ENCODE measurements around the gene AURKB. TPM values are rescaled to one million over a fixed set of nuclear protein-coding genes. Genes with fewer than 3 reads are reported as not detected.

The AURKB gene
- polyA plus RNA-seq, 1 donor from 2014 or later: 0.34 TPM

GRCh38 chr17:8163978-8164814 lies 46.2 kb downstream of the AURKB start:
- Mint-ChIP-seq H3K9me3 (no peaks in the 10 kb centered on the region), H3K4me1 (peaks cover 0 to 32% (median 29%) of the 10 kb centered on the region in 3 donors), H3K4me3 (peak overlapping the region; percentile 76 to 95 (median 86)), H3K36me3 (no peaks in the 10 kb centered on the region), H3K27me3 (no peaks in the 10 kb centered on the region), H3K27ac (peak overlapping the region; percentile 91 to 95 (median 95))

DNA sequence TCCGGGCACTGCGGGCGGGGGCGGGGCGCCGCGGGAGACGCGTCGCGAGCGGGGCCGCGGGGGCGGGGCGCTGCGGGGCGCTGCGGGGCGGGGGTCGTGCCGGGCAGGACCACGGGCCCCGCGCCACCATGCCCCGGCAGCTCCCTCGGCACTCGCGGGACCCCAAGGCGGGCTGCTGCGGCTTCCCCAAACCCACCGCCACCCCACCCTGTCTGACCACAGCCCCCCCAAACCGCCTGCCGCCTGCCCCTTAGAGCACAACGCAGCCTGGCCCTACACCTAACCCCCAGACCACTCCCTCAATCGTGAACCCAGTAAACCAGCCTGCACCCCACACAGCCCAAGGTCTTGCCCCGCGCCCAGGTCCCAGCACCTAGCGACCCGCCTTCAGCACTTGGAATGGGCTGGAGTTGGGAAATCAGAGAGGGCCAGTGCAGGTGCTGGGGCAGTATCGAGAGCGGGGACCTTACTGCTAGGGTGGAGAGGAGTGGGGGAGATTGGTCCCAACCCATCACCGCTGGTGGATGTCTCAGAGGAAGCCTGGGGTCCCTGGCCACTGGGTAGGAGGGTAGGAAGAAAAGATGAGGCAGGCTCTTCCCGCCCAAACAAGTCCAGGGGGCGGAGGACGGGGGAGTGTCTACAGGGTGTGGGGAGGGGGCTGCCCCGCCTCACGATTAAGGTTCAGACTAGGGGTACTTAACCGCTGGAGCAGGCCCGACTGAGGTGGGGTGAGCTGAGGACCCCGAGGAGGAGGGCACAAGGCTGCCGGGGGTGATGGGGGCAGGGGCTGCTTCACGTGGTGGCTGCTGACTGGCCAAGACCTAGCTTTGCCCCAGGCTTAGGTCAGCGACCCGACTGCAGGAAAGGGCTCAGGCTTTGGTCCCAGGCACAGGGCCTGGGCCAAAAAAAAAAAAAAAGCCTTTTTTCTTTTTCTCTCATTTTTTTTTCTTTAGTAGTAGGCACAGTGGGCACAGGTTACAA lies 47.1 kb downstream of the AURKB start:
- peak overlapping the region; percentile 92 to 95 (median 95) for H3K27ac Mint-ChIP-seq
- H3K4me1 Mint-ChIP-seq: peaks cover 7 to 38% (median 36%) of the 10 kb centered on the region in 3 donors
- no peaks in the 10 kb centered on the region for H3K27me3 Mint-ChIP-seq
- H3K36me3 Mint-ChIP-seq: no peaks in the 10 kb centered on the region
- peak overlapping the region; percentile 76 to 95 (median 86) for H3K4me3 Mint-ChIP-seq
- no peaks in the 10 kb centered on the region for H3K9me3 Mint-ChIP-seq

DNA sequence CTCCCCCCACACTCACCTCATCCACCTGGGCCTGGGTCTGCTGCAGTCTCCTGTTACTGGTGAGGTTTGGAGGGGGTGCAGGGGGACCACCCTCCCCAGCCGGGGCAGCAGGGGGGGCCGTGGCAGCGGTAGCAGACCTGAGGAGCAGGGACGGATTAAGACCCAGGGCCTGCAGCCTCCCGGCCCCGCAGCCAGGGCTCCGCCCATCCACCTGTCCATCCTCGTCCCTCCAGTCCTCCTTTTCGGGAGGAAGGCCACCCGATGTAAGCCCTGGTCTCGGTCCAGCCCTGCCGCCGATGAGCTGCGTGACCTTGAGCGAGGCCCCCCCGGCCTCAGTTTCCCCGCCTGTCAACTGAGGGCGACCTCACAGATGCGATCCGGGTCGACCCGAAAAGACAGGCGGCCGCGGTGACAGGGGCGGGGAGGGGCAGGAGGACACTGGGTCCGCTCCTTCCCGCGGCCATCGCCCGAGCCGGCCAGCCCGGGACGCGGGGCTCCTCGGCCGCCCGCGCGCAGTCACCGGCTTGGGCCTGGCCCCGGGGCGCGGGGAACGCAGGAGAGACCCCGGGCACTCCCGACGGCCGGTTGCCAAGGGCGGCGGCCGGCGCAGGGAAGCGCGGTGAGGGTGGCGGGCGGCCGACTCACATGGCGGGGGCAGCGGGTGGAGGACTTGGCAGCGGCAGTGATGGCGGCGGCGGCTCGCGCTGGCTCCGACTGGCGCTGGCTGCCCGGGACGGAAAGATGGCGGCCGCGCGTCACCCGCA lies 48.0 kb downstream of the AURKB start, which contains the start of gene VAMP2:
Gene VAMP2, minus strand, starts transcription at position 716 of the 764 bp plus-strand sequence. Its CDS starts 69 bp downstream, at position 647.
- peak within 1 kb of the TSS; percentile 92 to 95 (median 95) for H3K27ac Mint-ChIP-seq
- H3K4me3 Mint-ChIP-seq: peak within 1 kb of the TSS; percentile 76 to 95 (median 88)
- no peaks in the 10 kb centered on the region for H3K27me3 Mint-ChIP-seq
- no peaks in the 10 kb centered on the region for H3K9me3 Mint-ChIP-seq
- peaks cover 7 to 40% (median 36%) of the 10 kb centered on the region in 3 donors for H3K4me1 Mint-ChIP-seq
- no peaks in the 10 kb centered on the region for H3K36me3 Mint-ChIP-seq

- H3K36me3 Mint-ChIP-seq: no peaks in the 10 kb centered on the region
- peak overlapping the region; percentile 84 to 95 (median 92) for H3K27ac Mint-ChIP-seq
- H3K27me3 Mint-ChIP-seq: no peaks in the 10 kb centered on the region
- peak overlapping the region; percentile 76 to 94 (median 88) for H3K4me3 Mint-ChIP-seq
- peaks cover 7 to 40% (median 36%) of the 10 kb centered on the region in 3 donors for H3K4me1 Mint-ChIP-seq
- no peaks in the 10 kb centered on the region for H3K9me3 Mint-ChIP-seq
Measured at GRCh38 chr17:8161289-8162232, 48.8 kb downstream of the AURKB start.

DNA sequence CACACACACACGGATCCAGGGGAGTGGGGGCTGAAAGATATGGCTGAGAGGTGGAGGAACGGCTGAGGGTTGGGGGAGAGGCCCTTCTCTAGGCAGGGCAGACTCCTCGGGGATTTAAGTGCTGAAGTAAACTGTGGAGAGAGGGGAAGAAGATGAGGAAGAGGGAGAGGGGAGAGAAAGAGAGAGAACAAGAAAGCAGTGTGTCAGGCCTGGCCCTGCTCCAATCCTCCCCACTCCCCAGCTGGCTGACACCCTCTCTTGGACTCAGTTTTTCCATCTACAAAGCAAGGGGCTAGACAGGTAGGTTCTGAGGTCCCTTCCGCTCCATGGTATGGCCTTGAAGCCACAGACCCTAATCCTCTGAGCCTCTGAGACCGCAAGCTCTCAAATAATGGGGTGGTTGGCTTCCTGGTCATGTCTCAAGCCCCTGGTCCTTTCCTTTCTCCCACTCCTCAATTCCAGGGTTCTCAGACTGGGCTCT lies 49.6 kb downstream of the AURKB start:
- H3K27ac Mint-ChIP-seq: peak overlapping the region; percentile 85 to 95 (median 92)

GRCh38 chr17:8160224-8160577 lies 50.2 kb downstream of the AURKB start:
- Mint-ChIP-seq H3K4me3 (peak overlapping the region; percentile 60 to 94 (median 81)), H3K4me1 (peaks cover 10 to 40% (median 40%) of the 10 kb centered on the region in 3 donors), H3K27ac (peak overlapping the region; percentile 46 to 85 (median 82)), H3K27me3 (no peaks in the 10 kb centered on the region), H3K9me3 (no peaks in the 10 kb centered on the region), H3K36me3 (no peaks in the 10 kb centered on the region)

More for the DNA sequence above, 49.6 kb downstream of the AURKB start:
- H3K27me3 Mint-ChIP-seq: no peaks in the 10 kb centered on the region
- H3K4me1 Mint-ChIP-seq: peaks cover 7 to 40% (median 36%) of the 10 kb centered on the region in 3 donors
- H3K9me3 Mint-ChIP-seq: no peaks in the 10 kb centered on the region
- peak overlapping the region; percentile 76 to 94 (median 88) for H3K4me3 Mint-ChIP-seq
- H3K36me3 Mint-ChIP-seq: no peaks in the 10 kb centered on the region

DNA sequence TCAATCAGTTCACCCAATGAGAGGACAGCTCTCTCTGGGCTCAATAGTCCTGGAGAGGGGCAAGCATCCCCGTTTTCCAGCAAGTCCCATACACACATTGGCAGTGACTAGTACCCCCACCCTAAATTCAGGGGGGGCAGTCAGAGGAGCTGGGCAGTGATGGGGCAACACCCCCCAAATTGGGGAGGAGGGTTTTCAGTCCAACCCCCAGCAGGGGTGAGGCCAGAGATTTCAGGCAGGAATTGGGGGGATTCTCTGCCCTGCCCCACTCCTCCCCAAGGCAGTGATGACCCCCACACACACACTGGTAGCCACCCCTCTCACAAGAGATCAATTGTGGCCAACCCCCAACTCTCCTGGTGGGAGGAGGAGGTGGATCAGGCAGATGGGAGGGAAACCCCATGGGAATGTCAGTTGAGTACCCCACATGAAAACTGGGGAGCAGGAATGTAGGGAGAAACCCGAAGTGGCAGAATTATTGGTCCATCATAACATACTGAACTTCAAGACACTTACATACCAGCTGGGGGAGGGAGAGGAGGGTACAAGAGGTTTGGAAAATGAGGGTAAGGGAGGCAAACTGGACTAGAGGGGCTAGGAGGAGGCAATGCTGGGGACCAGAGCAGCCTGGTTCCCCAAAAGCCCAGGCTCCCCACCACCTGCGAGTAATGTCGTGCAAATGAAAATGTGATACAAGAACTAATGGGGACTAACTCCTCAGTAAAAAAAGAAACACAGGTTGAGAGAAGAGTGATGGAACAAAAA lies 50.7 kb downstream of the AURKB start:
- Mint-ChIP-seq H3K27me3 (no peaks in the 10 kb centered on the region), H3K36me3 (no peaks in the 10 kb centered on the region), H3K4me3 (peak overlapping the region; percentile 60 to 86 (median 73)), H3K4me1 (peaks cover 14 to 41% (median 35%) of the 10 kb centered on the region in 3 donors), H3K27ac (peak overlapping the region; percentile 82 to 96 (median 85)), H3K9me3 (no peaks in the 10 kb centered on the region)

DNA sequence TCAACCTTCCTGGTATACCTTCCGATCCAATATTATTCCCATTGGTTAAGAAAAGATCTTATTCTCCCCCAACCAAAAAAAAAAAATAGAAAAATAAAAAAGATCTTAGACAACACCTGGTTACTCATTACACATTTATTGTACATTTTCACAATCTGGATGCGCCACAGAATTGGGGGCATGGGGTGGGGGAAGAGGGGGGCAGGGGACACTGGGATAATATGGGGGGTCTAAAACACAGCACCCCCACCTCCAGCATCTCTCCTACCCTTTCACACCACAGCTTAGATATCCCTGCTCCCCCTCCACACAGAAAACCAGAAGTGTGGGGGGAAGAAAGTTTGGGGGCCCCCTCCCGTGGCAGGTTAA lies 51.4 kb downstream of the AURKB start:
- Mint-ChIP-seq H3K4me1 (peaks cover 17 to 40% (median 35%) of the 10 kb centered on the region in 3 donors), H3K36me3 (peaks cover 2% of the 10 kb centered on the region), H3K4me3 (peak overlapping the region; percentile 63 to 86 (median 82)), H3K27ac (peak overlapping the region; percentile 95 to 97 (median 96)), H3K9me3 (no peaks in the 10 kb centered on the region), H3K27me3 (no peaks in the 10 kb centered on the region)

DNA sequence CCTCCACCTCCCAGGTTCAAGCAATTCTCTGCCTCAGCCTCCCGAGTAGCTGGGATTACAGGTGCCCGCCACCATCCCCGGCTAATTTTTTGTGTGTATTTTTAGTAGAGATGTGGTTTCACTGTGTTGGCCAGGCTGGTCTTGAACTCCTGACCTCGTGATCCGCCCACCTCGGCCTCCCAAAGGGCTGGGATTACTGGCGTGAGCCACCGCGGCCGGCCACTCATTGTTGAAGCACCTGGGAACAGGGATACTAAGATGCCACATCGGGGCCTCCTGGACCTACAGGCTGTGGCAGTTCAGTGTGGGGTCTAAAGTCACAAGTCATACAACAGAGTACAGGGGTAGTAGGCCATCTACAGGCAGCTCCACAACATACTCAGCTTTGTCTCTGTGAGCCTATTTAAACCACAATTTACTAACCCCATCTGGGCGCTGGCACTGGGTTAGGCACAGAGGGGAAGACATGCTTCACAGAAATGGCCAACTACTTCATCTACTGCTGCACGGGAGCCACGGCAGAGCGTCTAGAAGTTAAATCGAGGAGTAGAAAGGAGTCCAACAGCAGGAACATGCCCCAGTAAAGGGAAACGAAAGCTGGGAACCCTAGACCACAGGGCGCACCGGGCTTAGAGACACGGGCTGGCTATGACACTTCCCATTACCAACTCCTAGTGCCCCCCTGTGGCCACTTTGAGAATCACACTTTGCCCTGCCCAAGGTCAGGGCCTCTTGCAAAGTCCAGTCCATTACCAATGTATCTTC lies 51.9 kb downstream of the AURKB start:
- H3K27me3 Mint-ChIP-seq: no peaks in the 10 kb centered on the region
- no peaks in the 10 kb centered on the region for H3K9me3 Mint-ChIP-seq
- peaks cover 19 to 40% (median 35%) of the 10 kb centered on the region in 3 donors for H3K4me1 Mint-ChIP-seq
- peaks cover 3% of the 10 kb centered on the region for H3K36me3 Mint-ChIP-seq
- peak overlapping the region; percentile 63 to 86 (median 82) for H3K4me3 Mint-ChIP-seq
- peak overlapping the region; percentile 95 to 97 (median 96) for H3K27ac Mint-ChIP-seq

DNA sequence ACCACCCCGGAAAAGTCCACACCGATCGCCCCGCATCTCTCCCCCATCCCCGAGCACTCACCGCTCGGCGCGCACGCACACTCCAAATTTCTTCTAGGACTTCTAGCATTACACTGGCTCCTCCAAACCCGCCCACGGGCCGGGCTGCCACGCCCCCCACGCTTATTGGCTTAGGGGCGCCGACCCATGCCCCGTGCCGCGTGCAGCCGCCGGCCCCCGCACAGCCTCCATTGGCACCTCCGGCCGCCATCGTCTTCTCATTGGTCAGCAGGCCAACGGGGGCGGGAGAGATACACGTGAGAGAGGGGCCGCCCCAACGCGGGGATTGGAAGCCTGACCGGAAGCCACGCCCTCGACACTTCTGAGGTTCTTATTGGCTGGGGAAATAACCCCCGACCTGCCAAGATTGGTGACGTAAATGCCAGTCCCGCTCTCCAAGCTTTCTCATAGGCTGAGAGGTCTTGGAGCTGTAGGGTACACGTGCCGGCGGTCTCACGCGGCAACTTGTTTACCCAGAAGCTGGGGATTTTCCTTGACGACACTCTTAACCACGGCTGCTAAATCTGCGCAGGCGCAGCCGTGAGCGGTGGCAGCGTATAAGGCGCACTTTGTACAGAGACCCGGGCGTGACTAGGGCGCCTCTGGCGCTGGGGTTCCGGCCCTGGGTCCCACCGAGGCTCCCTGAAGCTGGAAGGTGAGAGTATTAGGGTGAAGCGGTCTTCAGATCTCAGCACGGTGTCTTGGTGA lies 54.0 kb downstream of the AURKB start:
- Mint-ChIP-seq H3K27me3 (peaks cover 5% of the 10 kb centered on the region), H3K27ac (no peak overlapping the region)

DNA sequence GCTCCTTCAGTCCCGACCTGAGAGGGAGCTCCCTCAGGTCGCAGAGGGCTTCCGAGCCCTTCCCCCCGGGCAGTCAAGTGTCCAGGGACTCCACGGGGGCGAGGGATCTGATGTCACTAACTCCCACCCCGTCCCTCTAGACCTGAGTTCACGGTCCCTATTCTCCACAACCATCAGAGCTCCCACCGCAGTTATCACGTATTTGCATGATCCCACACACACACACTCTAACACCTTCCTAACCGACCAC lies 54.5 kb downstream of the AURKB start:
- Mint-ChIP-seq H3K27ac (no peak overlapping the region), H3K4me1 (peaks cover 25 to 42% (median 42%) of the 10 kb centered on the region in 3 donors), H3K27me3 (peaks cover 5% of the 10 kb centered on the region), H3K36me3 (peaks cover 3% of the 10 kb centered on the region), H3K9me3 (no peaks in the 10 kb centered on the region), H3K4me3 (no peak overlapping the region)

More for the DNA sequence above, 54.0 kb downstream of the AURKB start:
- Mint-ChIP-seq H3K4me3 (no peak overlapping the region), H3K9me3 (no peaks in the 10 kb centered on the region), H3K4me1 (peaks cover 23 to 46% (median 44%) of the 10 kb centered on the region in 3 donors), H3K36me3 (peaks cover 3% of the 10 kb centered on the region)
